ENCODE data around the gene FOXD1.
"Not testable (repeated sequence)": the region's sequence is repeated elsewhere in the genome, so short reads cannot be mapped to it uniquely, and the experiment has no call there.

FOXD1 gene

DNA sequence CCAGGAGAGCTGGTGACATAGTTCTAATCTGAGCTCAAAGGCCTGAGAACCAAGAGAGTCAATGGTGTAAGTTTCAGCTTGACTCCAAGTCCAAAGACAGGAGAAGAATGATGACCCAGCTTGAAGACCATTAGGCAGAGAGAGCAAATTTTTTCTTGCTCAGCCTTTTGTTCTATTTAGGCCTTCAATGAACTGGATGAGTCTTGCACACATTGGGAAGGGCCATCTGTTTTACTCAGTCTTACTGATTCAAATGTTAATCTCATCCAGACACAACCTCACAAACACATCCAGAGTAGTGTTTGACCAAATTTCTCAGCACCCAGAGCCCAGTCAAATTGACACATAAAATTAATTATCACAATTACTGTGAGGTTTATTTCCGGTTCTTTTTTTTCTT lies 42.6 kb upstream of the FOXD1 start:
- H3K4me3 ChIP-seq (ENCODE audit: low read length), result no peak overlapping the region
- no peaks in the 10 kb centered on the region for H3K4me1 ChIP-seq (ENCODE audit: control insufficient read depth, low read length)
- no peak overlapping the region for H3K4me2 ChIP-seq (ENCODE audit: low read length)
- H3F3A ChIP-seq (ENCODE audit: control insufficient read depth, insufficient read depth), result no peaks in the 10 kb centered on the region
- no peaks in the 10 kb centered on the region; the same call in 1 of the 2 replicates for H3K27me3 ChIP-seq (ENCODE audit: control insufficient read depth, low read length)
- H3K79me2 ChIP-seq (ENCODE audit: control insufficient read depth, low read length), result no peaks in the 10 kb centered on the region
- H3K36me3 ChIP-seq (ENCODE audit: control insufficient read depth, low read length), result no peaks in the 10 kb centered on the region
- H4K20me1 ChIP-seq (ENCODE audit: control insufficient read depth, insufficient read depth, low read depth, low read length), result no peaks in the 10 kb centered on the region
- TF ChIP-seq CTCF (IDR thresholded peaks at IDR 0.05; ENCODE audit: low read depth, low read length, poor library complexity, severe bottlenecking) (no peak), EZH2phosphoT487 (IDR thresholded peaks at IDR 0.05; ENCODE audit: borderline replicate concordance, low read length) (no peak)
- no peaks in the 10 kb centered on the region for H3K9me2 ChIP-seq (replicated peaks; ENCODE audit: control insufficient read depth, low read length)
- H3K9me3 ChIP-seq (ENCODE audit: control insufficient read depth, insufficient read depth, low read length), result no peaks in the 10 kb centered on the region
- H3K27ac ChIP-seq (ENCODE audit: low read depth, low read length), result no peak overlapping the region

DNA sequence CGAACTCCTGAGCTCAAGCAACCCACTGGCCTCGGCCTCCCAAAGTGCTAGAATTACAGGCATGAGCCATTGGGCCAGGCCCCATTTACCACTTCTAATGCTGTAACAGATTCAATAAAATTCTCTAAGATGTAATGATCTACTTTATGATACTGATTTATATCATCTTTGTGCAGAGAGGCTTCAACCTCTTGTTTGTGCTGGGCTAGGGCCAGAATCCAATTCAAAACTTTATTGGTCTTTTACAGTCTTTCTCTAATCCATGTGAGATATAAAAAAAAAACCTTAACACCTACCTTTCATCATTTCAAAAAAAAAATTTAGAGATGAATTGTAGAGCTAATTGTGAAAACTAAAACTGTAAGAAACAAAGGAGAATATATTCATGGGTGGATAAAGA lies 41.5 kb upstream of the FOXD1 start:
- no peaks in the 10 kb centered on the region for H3K4me1 ChIP-seq (ENCODE audit: control insufficient read depth, low read length)
- no peaks in the 10 kb centered on the region for H3K79me2 ChIP-seq (ENCODE audit: control insufficient read depth, low read length)
- H3K9me2 ChIP-seq (replicated peaks; ENCODE audit: control insufficient read depth, low read length), result no peaks in the 10 kb centered on the region
- H4K20me1 ChIP-seq (ENCODE audit: control insufficient read depth, insufficient read depth, low read depth, low read length), result no peaks in the 10 kb centered on the region
- no peaks in the 10 kb centered on the region for H3K9me3 ChIP-seq (ENCODE audit: control insufficient read depth, insufficient read depth, low read length)
- no peaks in the 10 kb centered on the region; the same call in 1 of the 2 replicates for H3K27me3 ChIP-seq (ENCODE audit: control insufficient read depth, low read length)
- H3F3A ChIP-seq (ENCODE audit: control insufficient read depth, insufficient read depth), result no peaks in the 10 kb centered on the region
- H3K4me2 ChIP-seq (ENCODE audit: low read length), result no peak overlapping the region
- no peak overlapping the region for H3K4me3 ChIP-seq (ENCODE audit: low read length)
- no peaks in the 10 kb centered on the region for H3K36me3 ChIP-seq (ENCODE audit: control insufficient read depth, low read length)
- H3K27ac ChIP-seq (ENCODE audit: low read depth, low read length), result no peak overlapping the region
- TF ChIP-seq CTCF (IDR thresholded peaks at IDR 0.05; ENCODE audit: low read depth, low read length, poor library complexity, severe bottlenecking) (no peak), EZH2phosphoT487 (IDR thresholded peaks at IDR 0.05; ENCODE audit: borderline replicate concordance, low read length) (no peak)

DNA sequence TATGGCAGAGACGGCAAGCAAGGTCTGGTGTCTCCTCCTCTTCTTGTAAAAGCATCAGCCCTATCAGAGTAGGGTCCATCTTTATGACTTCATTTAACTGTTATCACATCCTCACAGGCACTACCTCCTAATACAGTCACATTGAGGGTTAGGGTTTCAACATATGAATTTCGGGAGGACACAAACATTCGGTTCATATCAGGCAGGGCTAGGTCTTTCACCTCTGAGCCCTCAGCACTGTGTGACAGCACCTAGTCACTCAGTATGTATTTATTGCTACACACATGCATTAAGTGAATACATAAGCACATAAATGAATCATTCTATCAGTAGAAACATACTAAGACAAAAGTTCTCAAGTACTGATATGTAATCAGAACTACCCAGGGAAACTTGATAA lies 40.2 kb upstream of the FOXD1 start:
- Histone ChIP-seq H3K9me2 (replicated peaks; ENCODE audit: control insufficient read depth, low read length) (no peaks in the 10 kb centered on the region), H3K27ac (ENCODE audit: low read depth, low read length) (no peak overlapping the region), H4K20me1 (ENCODE audit: control insufficient read depth, insufficient read depth, low read depth, low read length) (no peaks in the 10 kb centered on the region), H3K36me3 (ENCODE audit: control insufficient read depth, low read length) (no peaks in the 10 kb centered on the region), H3K4me3 (ENCODE audit: low read length) (no peak overlapping the region), H3F3A (ENCODE audit: control insufficient read depth, insufficient read depth) (no peaks in the 10 kb centered on the region), H3K9me3 (ENCODE audit: control insufficient read depth, insufficient read depth, low read length) (no peaks in the 10 kb centered on the region), H3K4me2 (ENCODE audit: low read length) (no peak overlapping the region), H3K4me1 (ENCODE audit: control insufficient read depth, low read length) (no peaks in the 10 kb centered on the region), H3K79me2 (ENCODE audit: control insufficient read depth, low read length) (no peaks in the 10 kb centered on the region), H3K27me3 (ENCODE audit: control insufficient read depth, low read length) (no peaks in the 10 kb centered on the region; the same call in 1 of the 2 replicates)
- TF ChIP-seq CTCF (IDR thresholded peaks at IDR 0.05; ENCODE audit: low read depth, low read length, poor library complexity, severe bottlenecking) (no peak), EZH2phosphoT487 (IDR thresholded peaks at IDR 0.05; ENCODE audit: borderline replicate concordance, low read length) (no peak)

DNA sequence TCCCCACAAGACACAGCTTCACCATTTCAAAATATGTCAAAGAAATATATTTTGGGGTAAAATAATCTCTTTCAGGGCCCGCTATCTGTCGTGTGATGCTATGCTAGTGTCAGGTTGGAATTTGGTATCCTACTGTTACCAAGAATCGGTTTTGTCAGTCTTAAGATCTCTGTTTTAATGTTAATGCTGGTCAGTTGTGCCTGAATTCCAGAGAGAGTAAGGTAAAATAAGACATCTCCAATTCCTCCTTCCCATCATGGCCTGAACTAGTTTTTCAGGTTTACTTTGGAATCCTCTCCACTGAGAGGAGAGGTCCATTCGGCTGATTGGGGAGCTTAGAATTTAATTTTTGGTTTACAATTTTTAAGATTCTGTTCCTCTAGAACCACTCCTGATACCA lies 39.2 kb upstream of the FOXD1 start:
- Histone ChIP-seq H3K79me2 (ENCODE audit: control insufficient read depth, low read length) (no peaks in the 10 kb centered on the region), H3K9me3 (ENCODE audit: control insufficient read depth, insufficient read depth, low read length) (no peaks in the 10 kb centered on the region), H3F3A (ENCODE audit: control insufficient read depth, insufficient read depth) (no peaks in the 10 kb centered on the region), H3K27ac (ENCODE audit: low read depth, low read length) (no peak overlapping the region), H3K27me3 (ENCODE audit: control insufficient read depth, low read length) (no peaks in the 10 kb centered on the region; the same call in 1 of the 2 replicates), H3K9me2 (replicated peaks; ENCODE audit: control insufficient read depth, low read length) (no peaks in the 10 kb centered on the region), H3K36me3 (ENCODE audit: control insufficient read depth, low read length) (no peaks in the 10 kb centered on the region), H3K4me3 (ENCODE audit: low read length) (no peak overlapping the region), H3K4me1 (ENCODE audit: control insufficient read depth, low read length) (no peaks in the 10 kb centered on the region), H3K4me2 (ENCODE audit: low read length) (no peak overlapping the region), H4K20me1 (ENCODE audit: control insufficient read depth, insufficient read depth, low read depth, low read length) (no peaks in the 10 kb centered on the region)
- TF ChIP-seq CTCF (IDR thresholded peaks at IDR 0.05; ENCODE audit: low read depth, low read length, poor library complexity, severe bottlenecking), result no peak
- no peak for TF ChIP-seq EZH2phosphoT487 (IDR thresholded peaks at IDR 0.05; ENCODE audit: borderline replicate concordance, low read length)

GRCh38 chr5:73487257-73487656 lies 38.7 kb upstream of the FOXD1 start:
- H3K4me3 ChIP-seq (ENCODE audit: low read length); H3K79me2 ChIP-seq (ENCODE audit: control insufficient read depth, low read length); H3K9me2 ChIP-seq (replicated peaks; ENCODE audit: control insufficient read depth, low read length); H3K4me2 ChIP-seq (ENCODE audit: low read length); H3F3A ChIP-seq (ENCODE audit: control insufficient read depth, insufficient read depth); H3K27ac ChIP-seq (ENCODE audit: low read depth, low read length); H3K4me1 ChIP-seq (ENCODE audit: control insufficient read depth, low read length); H3K27me3 ChIP-seq (ENCODE audit: control insufficient read depth, low read length); H3K36me3 ChIP-seq (ENCODE audit: control insufficient read depth, low read length); H3K9me3 ChIP-seq (ENCODE audit: control insufficient read depth, insufficient read depth, low read length); H4K20me1 ChIP-seq (ENCODE audit: control insufficient read depth, insufficient read depth, low read depth, low read length): not testable (repeated sequence)

Data from DOHH2 (cell line).